Smooth muscle cell (in vitro differentiated cells): ENCODE measurements around the gene PCYOX1L. TPM values are rescaled to one million over a fixed set of nuclear protein-coding genes. Genes with fewer than 3 reads are reported as not detected.

ENCODE experiments used
- DNase-seq: peaks from one replicate; lab custom pipeline; 2025; ENCODE audit not compliant: unreplicated experiment; lab: John Stamatoyannopoulos, UW
- H2AFZ ChIP-seq: fragments of 200-600 bp; sonication (generic); 2 replicates; pipeline ENCODE4 v1.6.0; 2016; ENCODE audit warnings: antibody characterized with exemption, low read depth, mild to moderate bottlenecking
- H3F3A ChIP-seq: fragments of 200-600 bp; sonication (generic); 2 replicates; pipeline ENCODE4 v1.6.0; 2017; ENCODE audit warnings: antibody characterized with exemption, low read depth
- H3K27ac ChIP-seq: fragments of 200-600 bp; sonication (generic); 2 replicates; pipeline ENCODE4 v1.5.1; 2016; ENCODE audit warnings: low read depth, mild to moderate bottlenecking
- H3K27me3 ChIP-seq: fragments of 200-600 bp; sonication (generic); 2 replicates; pipeline ENCODE4 v1.6.1; 2016; ENCODE audit warnings: low read depth, mild to moderate bottlenecking
- H3K36me3 ChIP-seq: fragments of 200-600 bp; sonication (generic); 2 replicates; pipeline ENCODE4 v1.5.1; 2016; ENCODE audit warnings: low read depth
- H3K4me1 ChIP-seq: fragments of 200-600 bp; sonication (generic); 2 replicates; pipeline ENCODE4 v1.5.1; 2016; ENCODE audit warnings: low read depth
- H3K4me2 ChIP-seq: fragments of 200-600 bp; sonication (generic); 2 replicates; pipeline ENCODE4 v1.6.0; 2016; ENCODE audit warnings: mild to moderate bottlenecking
- H3K4me3 ChIP-seq: fragments of 200-600 bp; sonication (generic); 2 replicates; pipeline ENCODE4 v1.5.1; 2016; ENCODE audit warnings: mild to moderate bottlenecking
- H3K79me2 ChIP-seq: fragments of 200-600 bp; sonication (generic); 2 replicates; pipeline ENCODE4 v1.6.0; 2016; ENCODE audit warnings: low read depth, mild to moderate bottlenecking
- H3K9ac ChIP-seq: fragments of 200-600 bp; sonication (generic); 2 replicates; pipeline ENCODE4 v1.6.0; 2016; ENCODE audit warnings: low read depth
- H3K9me3 ChIP-seq: fragments of 200-600 bp; sonication (generic); replicated peaks from 2 replicates; pipeline ENCODE4 v1.5.1; 2016; ENCODE audit warnings: low read depth
- H4K20me1 ChIP-seq: fragments of 200-600 bp; sonication (generic); 2 replicates; pipeline ENCODE4 v1.6.0; 2016; ENCODE audit warnings: low read depth
- WGBS: methylation state at CpG from one replicate; pipeline ENCODE4 v1.1.7; 2016; ENCODE audit warnings: low lambda C conversion rate; 5-methylcytosine and 5-hydroxymethylcytosine counted together
- polyA plus RNA-seq: library from polyadenylated mRNA; unstranded; fragments of >200 nt; fragmentation: Nextera tagmentation; extraction: Ambion mirVana; gene quantifications from 2 replicates; pipeline ENCODE4 v1.2.1, GENCODE V29; 2016
- total RNA-seq: library from RNA; depleted of rRNA; stranded (reverse); fragments of >200 nt; gene quantifications from 2 replicates; pipeline ENCODE4 v1.2.3, GENCODE V29; 2014
- TF ChIP-seq, protein P1 (sequence below): fragments of 200-600 bp; sonication (generic); IDR thresholded peaks from 2 replicates; pipeline ENCODE4 v1.5.1; 2017; ENCODE audit warnings: borderline replicate concordance, mild to moderate bottlenecking, antibody characterized with exemption; ENCODE audit not compliant: insufficient read depth, poor library complexity, severe bottlenecking

The PCYOX1L gene
- total and polyA plus RNA-seq, 2 experiments from 2014 or later, result 6.4 to 13.4 TPM

GRCh38 chr5:149352169-149352568 is 5.7 kb upstream of the PCYOX1L start:
- H3K36me3 ChIP-seq, result peaks cover 17% of the 10 kb centered on the region
- no peak overlapping the region for H3K4me3 ChIP-seq
- TF ChIP-seq, protein P1, sequence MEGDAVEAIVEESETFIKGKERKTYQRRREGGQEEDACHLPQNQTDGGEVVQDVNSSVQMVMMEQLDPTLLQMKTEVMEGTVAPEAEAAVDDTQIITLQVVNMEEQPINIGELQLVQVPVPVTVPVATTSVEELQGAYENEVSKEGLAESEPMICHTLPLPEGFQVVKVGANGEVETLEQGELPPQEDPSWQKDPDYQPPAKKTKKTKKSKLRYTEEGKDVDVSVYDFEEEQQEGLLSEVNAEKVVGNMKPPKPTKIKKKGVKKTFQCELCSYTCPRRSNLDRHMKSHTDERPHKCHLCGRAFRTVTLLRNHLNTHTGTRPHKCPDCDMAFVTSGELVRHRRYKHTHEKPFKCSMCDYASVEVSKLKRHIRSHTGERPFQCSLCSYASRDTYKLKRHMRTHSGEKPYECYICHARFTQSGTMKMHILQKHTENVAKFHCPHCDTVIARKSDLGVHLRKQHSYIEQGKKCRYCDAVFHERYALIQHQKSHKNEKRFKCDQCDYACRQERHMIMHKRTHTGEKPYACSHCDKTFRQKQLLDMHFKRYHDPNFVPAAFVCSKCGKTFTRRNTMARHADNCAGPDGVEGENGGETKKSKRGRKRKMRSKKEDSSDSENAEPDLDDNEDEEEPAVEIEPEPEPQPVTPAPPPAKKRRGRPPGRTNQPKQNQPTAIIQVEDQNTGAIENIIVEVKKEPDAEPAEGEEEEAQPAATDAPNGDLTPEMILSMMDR, result no peak
- no peaks in the 10 kb centered on the region for H3K4me1 ChIP-seq
- no peak overlapping the region for H3K4me2 ChIP-seq
- peaks cover 4% of the 10 kb centered on the region for H4K20me1 ChIP-seq
- no peak overlapping the region for H2AFZ ChIP-seq
- no peak overlapping the region for H3K9ac ChIP-seq
- no peaks in the 10 kb centered on the region for H3K9me3 ChIP-seq
- H3K27ac ChIP-seq, result no peak overlapping the region
- no peak for DNase-seq
- peaks cover 11% of the 10 kb centered on the region for H3K79me2 ChIP-seq
- 99% methylated on average over 4 of the region's 4 CpGs for WGBS
- peaks cover 14% of the 10 kb centered on the region for H3F3A ChIP-seq
- H3K27me3 ChIP-seq, result no peaks in the 10 kb centered on the region

DNA sequence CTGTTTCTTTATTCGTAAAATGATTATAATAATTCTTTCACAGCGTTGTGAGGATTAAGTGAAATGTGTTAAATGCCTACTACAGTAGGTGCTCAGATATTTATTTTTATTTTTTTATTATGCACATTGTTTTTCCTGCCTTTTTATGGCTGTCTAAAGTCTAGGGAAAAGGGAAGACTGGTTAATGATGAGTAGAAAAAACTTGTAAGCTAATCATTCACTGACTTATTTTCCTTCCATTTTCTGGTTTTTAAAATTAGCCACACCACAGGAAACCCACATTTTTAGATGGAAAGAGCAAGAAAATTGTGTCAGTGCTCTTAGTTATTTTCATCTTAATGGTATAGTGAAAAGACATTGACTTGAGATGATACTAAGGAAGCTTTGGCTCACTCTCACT is 3.9 kb upstream of the PCYOX1L start:
- Histone ChIP-seq H3K79me2 (no peaks in the 10 kb centered on the region), H3K27ac (no peak overlapping the region), H3K4me1 (peaks cover 8% of the 10 kb centered on the region), H3K4me3 (no peak overlapping the region), H4K20me1 (peaks cover 4% of the 10 kb centered on the region), H2AFZ (no peak overlapping the region), H3K9ac (no peak overlapping the region), H3F3A (peaks cover 17% of the 10 kb centered on the region), H3K27me3 (no peaks in the 10 kb centered on the region), H3K9me3 (no peaks in the 10 kb centered on the region), H3K4me2 (no peak overlapping the region), H3K36me3 (peaks cover 17% of the 10 kb centered on the region)
- 92% methylated on average over 2 of the region's 2 CpGs for WGBS
- TF ChIP-seq, protein P1, result no peak
- no peak for DNase-seq

- DNase-seq, result no peak
- Histone ChIP-seq H3K79me2 (no peaks in the 10 kb centered on the region), H3K36me3 (peaks cover 13% of the 10 kb centered on the region), H3K4me1 (peaks cover 8% of the 10 kb centered on the region), H3K27me3 (no peaks in the 10 kb centered on the region), H3K27ac (no peak overlapping the region), H3K4me3 (no peak overlapping the region), H3K4me2 (no peak overlapping the region), H2AFZ (no peak overlapping the region), H4K20me1 (peaks cover 4% of the 10 kb centered on the region), H3K9ac (no peak overlapping the region), H3F3A (peaks cover 17% of the 10 kb centered on the region), H3K9me3 (no peaks in the 10 kb centered on the region)
- TF ChIP-seq, protein P1, result no peak
- WGBS, result 100% methylated on average over 1 of the region's 1 CpG
Measured at GRCh38 chr5:149355688-149356087, 2.2 kb upstream of the PCYOX1L start.

DNA sequence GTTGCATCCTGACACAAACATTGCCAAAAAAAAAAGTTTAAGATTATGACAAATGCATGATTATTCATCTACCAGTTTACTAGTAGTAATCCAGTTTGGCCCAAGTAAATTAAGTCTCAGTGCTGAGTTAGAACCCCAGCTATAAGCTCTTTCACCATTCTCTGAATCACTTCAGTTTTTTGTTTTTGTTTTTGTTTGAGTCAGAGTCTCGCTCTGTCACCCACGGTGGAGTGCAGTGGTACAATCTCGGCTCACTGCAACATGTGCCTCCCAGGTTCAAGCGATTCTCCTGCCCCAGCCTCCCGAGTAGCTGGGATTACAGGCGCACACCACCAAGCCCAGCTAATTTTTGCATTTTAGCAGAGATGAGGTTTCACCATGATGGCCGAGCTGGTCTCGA is 1.5 kb upstream of the PCYOX1L start:
- no peak for DNase-seq
- Histone ChIP-seq H3K27ac (no peak overlapping the region), H3K4me3 (no peak overlapping the region), H3K9me3 (no peaks in the 10 kb centered on the region), H3K4me2 (no peak overlapping the region), H4K20me1 (peaks cover 4% of the 10 kb centered on the region), H2AFZ (no peak overlapping the region), H3K79me2 (no peaks in the 10 kb centered on the region), H3K9ac (no peak overlapping the region), H3K27me3 (no peaks in the 10 kb centered on the region), H3K4me1 (peaks cover 8% of the 10 kb centered on the region), H3K36me3 (peaks cover 13% of the 10 kb centered on the region), H3F3A (peaks cover 17% of the 10 kb centered on the region)
- TF ChIP-seq, protein P1, result no peak
- WGBS, result 96% methylated on average over 8 of the region's 8 CpGs
